Liver (tissue), 9 donors: Measurements from ENCODE around the gene RIN1. TPM values are rescaled to one million over a fixed set of nuclear protein-coding genes. Genes with fewer than 3 reads are reported as not detected.

Experiments used
- DNase-seq: peaks from one replicate; pipeline ENCODE4 v3.0.0-alpha.2; 2017; ENCODE audit warnings: low spot score
- H3K27ac ChIP-seq, 2 donors: one replicate each; pipeline ENCODE4 v1.7.0; 2013; ENCODE audit warnings: inconsistent platforms in 2 of 2, low read length in 2 of 2, control low read depth in 1 of 2, low read depth in 1 of 2, mild to moderate bottlenecking in 1 of 2
- H3K27me3 ChIP-seq, 4 donors: one replicate each; pipeline versions ENCODE4 v1.6.1 to v1.7.0; 2013; ENCODE audit warnings: low read length in 3 of 4, inconsistent platforms in 1 of 4, mild to moderate bottlenecking in 1 of 4, moderate library complexity in 1 of 4; ENCODE audit not compliant: control insufficient read depth in 4 of 4, insufficient read depth in 4 of 4
- H3K36me3 ChIP-seq, 4 donors: one replicate each; pipeline versions ENCODE4 v1.6.1 to v1.7.0; 2013; ENCODE audit warnings: low read length in 3 of 4, mild to moderate bottlenecking in 3 of 4, low read depth in 1 of 4, moderate library complexity in 1 of 4; ENCODE audit not compliant: control insufficient read depth in 4 of 4, insufficient read depth in 3 of 4
- H3K4me1 ChIP-seq, 4 donors: one replicate each; pipeline versions ENCODE4 v1.6.1 to v1.7.0; 2013; ENCODE audit warnings: low read length in 3 of 4, mild to moderate bottlenecking in 3 of 4, moderate library complexity in 1 of 4; ENCODE audit not compliant: control insufficient read depth in 4 of 4, insufficient read depth in 4 of 4
- H3K4me3 ChIP-seq, 3 donors: one replicate each; pipeline versions ENCODE4 v1.6.1 to v1.7.0; 2013; ENCODE audit warnings: low read length in 3 of 3, control low read depth in 1 of 3, low read depth in 1 of 3, mild to moderate bottlenecking in 1 of 3
- H3K9ac ChIP-seq, 2 donors: one replicate each; pipeline ENCODE4 v1.7.0; 2013; ENCODE audit warnings: low read length in 2 of 2, mild to moderate bottlenecking in 2 of 2, moderate library complexity in 2 of 2, control low read depth in 1 of 2, low read depth in 1 of 2
- H3K9me3 ChIP-seq, 4 donors: one replicate each; pipeline versions ENCODE4 v1.6.1 to v1.7.0; 2013; ENCODE audit warnings: low read length in 3 of 4; ENCODE audit not compliant: control insufficient read depth in 4 of 4
- ATF3 ChIP-seq: IDR thresholded peaks from 2 replicates; pipeline ENCODE4 v1.6.1; 2016; ENCODE audit warnings: antibody characterized with exemption
- CTCF ChIP-seq: fragments of 150-350 bp; IDR thresholded peaks from 2 replicates; pipeline ENCODE4 v1.5.1; 2017; ENCODE audit warnings: improper control_type of control experiment, low read depth, low read length; ENCODE audit not compliant: missing input control
- FOXA2 ChIP-seq: IDR thresholded peaks from 2 replicates; pipeline ENCODE4 v1.6.1; 2016; ENCODE audit warnings: antibody characterized with exemption
- GABPA ChIP-seq, 2 donors: IDR thresholded peaks in 1 of 2; conservative IDR thresholded peaks in 1 of 2; 2 replicates each; pipeline ENCODE4 v1.6.1; 2016; ENCODE audit warnings: antibody characterized with exemption in 2 of 2, mild to moderate bottlenecking in 1 of 2, moderate library complexity in 1 of 2
- HNF4A ChIP-seq, 2 donors: conservative IDR thresholded peaks; 2 replicates each; pipeline ENCODE4 v1.6.1; 2016; ENCODE audit warnings: antibody characterized with exemption in 2 of 2, mild to moderate bottlenecking in 2 of 2
- HNF4G ChIP-seq: IDR thresholded peaks from 2 replicates; pipeline ENCODE4 v1.6.1; 2016; ENCODE audit warnings: antibody characterized with exemption
- JUND ChIP-seq, 2 donors: IDR thresholded peaks; 2 replicates each; pipeline ENCODE4 v1.6.1; 2016; ENCODE audit warnings: antibody characterized with exemption in 2 of 2
- MAX ChIP-seq: IDR thresholded peaks from 2 replicates; pipeline ENCODE4 v1.6.1; 2016; ENCODE audit warnings: antibody characterized with exemption
- NR2F2 ChIP-seq: IDR thresholded peaks from 2 replicates; pipeline ENCODE4 v1.6.1; 2016; ENCODE audit warnings: antibody characterized with exemption
- RAD21 ChIP-seq, 2 donors: IDR thresholded peaks; 2 replicates each; pipeline ENCODE4 v1.6.1; 2016; ENCODE audit warnings: antibody characterized with exemption in 2 of 2, mild to moderate bottlenecking in 2 of 2
- REST ChIP-seq: IDR thresholded peaks from 2 replicates; pipeline ENCODE4 v1.6.1; 2016; ENCODE audit warnings: antibody characterized with exemption, mild to moderate bottlenecking
- RXRA ChIP-seq, 2 donors: IDR thresholded peaks; 2 replicates each; pipeline ENCODE4 v1.6.1; 2017 to 2018; ENCODE audit warnings: antibody characterized with exemption in 2 of 2, mild to moderate bottlenecking in 1 of 2
- SP1 ChIP-seq: IDR thresholded peaks from 2 replicates; pipeline ENCODE4 v1.6.1; 2018; ENCODE audit warnings: antibody characterized with exemption, mild to moderate bottlenecking
- YY1 ChIP-seq: IDR thresholded peaks from 2 replicates; pipeline ENCODE4 v1.6.1; 2016; ENCODE audit warnings: antibody characterized with exemption, mild to moderate bottlenecking
- ZBTB33 ChIP-seq: IDR thresholded peaks from 2 replicates; pipeline ENCODE4 v1.6.1; 2016; ENCODE audit warnings: antibody characterized with exemption
- WGBS: extraction: QIAGEN DNeasy Blood & Tissue Kit; methylation state at CpG from one replicate; pipeline ENCODE4 v1.1.7; 2013; 5-methylcytosine and 5-hydroxymethylcytosine counted together
- polyA plus RNA-seq, 2 donors: library from polyadenylated mRNA; stranded (reverse) in 1 of 2; unstranded in 1 of 2; fragments of 200-250 nt in 1 of 2; fragments of >200 nt in 1 of 2; fragmentation: Nextera tagmentation in 1 of 2; extraction: Ambion mirVana in 1 of 2; gene quantifications; one replicate each; pipeline versions ENCODE4 v1.2.1 to v1.2.3, GENCODE V29; 2013 to 2015
- total RNA-seq, 2 donors: library from RNA; depleted of rRNA; stranded (reverse); fragments of >200 nt; gene quantifications; one replicate each; pipeline ENCODE4 v1.2.3, GENCODE V29; 2014
- donor health status: healthy.
- donor health status: healthy.
- donor health status: healthy.
- donor health status: healthy.
- donor health status: healthy.

RIN1 gene
- total and polyA plus RNA-seq, 4 donors, result 0.11 to 1.1 (median 0.53) TPM

GRCh38 chr11:66367561-66368312, 31.5 kb upstream of the RIN1 start:
- Histone ChIP-seq H3K27me3 (no peaks in the 10 kb centered on the region), H3K9me3 (no peaks in the 10 kb centered on the region), H3K27ac (no peak overlapping the region), H3K4me1 (peaks cover 0 to 15% (median 8%) of the 10 kb centered on the region in 4 donors), H3K9ac (no peak overlapping the region), H3K36me3 (peaks cover 0 to 3% (median under 1%) of the 10 kb centered on the region in 4 donors), H3K4me3 (no peak overlapping the region)
- no peak for DNase-seq
- no peak for TF ChIP-seq NR2F2
- 95% methylated on average over 15 of the region's 15 CpGs for WGBS

GRCh38 chr11:66366844-66367477, 30.7 kb upstream of the RIN1 start:
- Histone ChIP-seq H3K9ac (no peak overlapping the region), H3K27me3 (no peaks in the 10 kb centered on the region), H3K27ac (no peak overlapping the region), H3K4me1 (peaks cover 0 to 9% (median 5%) of the 10 kb centered on the region in 4 donors), H3K9me3 (no peaks in the 10 kb centered on the region), H3K4me3 (no peak overlapping the region), H3K36me3 (peaks cover 0 to 5% (median under 1%) of the 10 kb centered on the region in 4 donors)
- TF ChIP-seq ATF3 (no peak), GABPA (IDR thresholded peaks at IDR 0.05 in 1 of 2, conservative IDR thresholded peaks at IDR 0.05 in 1 of 2) (no peak), CTCF (no peak), FOXA2 (no peak), RXRA (IDR thresholded peaks at IDR 0.05) (no peak), SP1 (no peak), HNF4A (conservative IDR thresholded peaks at IDR 0.05) (no peak), JUND (IDR thresholded peaks at IDR 0.05) (no peak), NR2F2 (no peak), REST (no peak), MAX (no peak), HNF4G (no peak), ZBTB33 (no peak), RAD21 (IDR thresholded peaks at IDR 0.05) (no peak), YY1 (no peak)
- 95% methylated on average over 8 of the region's 8 CpGs for WGBS
- DNase-seq, result no peak
